ENCODE data around the gene CDH16. TPM values are rescaled to one million over a fixed set of nuclear protein-coding genes. Genes with fewer than 3 reads are reported as not detected.

The CDH16 gene
- total and polyA plus RNA-seq, 2 of the 13 experiments (the other 11 are each of a cell fraction or from before 2014, with no cell fraction given) = 2.7 to 3.9 TPM

GRCh38 chr16:66904846-66905632 lies 13.6 kb downstream of the CDH16 start (continued):
- TF ChIP-seq ZNF512B (CRISPR knock-in tag; IDR thresholded peaks at IDR 0.05; ENCODE audit: borderline replicate concordance) (0 out of 2 replicates have a peak, but pooled peaks have one; percentile 62), NPAS2 (CRISPR knock-in tag; IDR thresholded peaks at IDR 0.05; ENCODE audit: borderline replicate concordance) (no peak), HOXD1 (CRISPR knock-in tag; IDR thresholded peaks at IDR 0.05) (peak; percentile 58), MIER2 (CRISPR knock-in tag; IDR thresholded peaks at IDR 0.05) (no peak; the same call in 1 of the 2 replicates), ZNF773 (CRISPR knock-in tag; IDR thresholded peaks at IDR 0.05; ENCODE audit: borderline replicate concordance) (no peak), ZBTB37 (CRISPR knock-in tag; IDR thresholded peaks at IDR 0.05) (no peak), NFKB2 (CRISPR knock-in tag; IDR thresholded peaks at IDR 0.05; ENCODE audit: borderline replicate concordance) (no peak), TFDP2 (CRISPR knock-in tag; IDR thresholded peaks at IDR 0.05) (no peak), ZNF44 (CRISPR knock-in tag; IDR thresholded peaks at IDR 0.05) (no peak), YY1 (IDR thresholded peaks at IDR 0.05; ENCODE audit: insufficient read depth, insufficient replicate concordance, low read depth, low read length) (no peak), ZC3H13 (CRISPR knock-in tag; IDR thresholded peaks at IDR 0.05) (no peak), IRF9 (CRISPR knock-in tag; IDR thresholded peaks at IDR 0.05; ENCODE audit: borderline replicate concordance) (no peak; the same call in 1 of the 2 replicates), CEBPG (CRISPR knock-in tag; IDR thresholded peaks at IDR 0.05) (no peak), PCBP2 (optimal IDR thresholded peaks at IDR 0.05; ENCODE audit: low read depth, low read length, poor library complexity, severe bottlenecking) (no peak), ZBTB2 (CRISPR knock-in tag; IDR thresholded peaks at IDR 0.05; ENCODE audit: low read depth) (no peak), ISL2 (CRISPR knock-in tag; IDR thresholded peaks at IDR 0.05) (peak; percentile 93), ARNT2 (CRISPR knock-in tag; IDR thresholded peaks at IDR 0.05; ENCODE audit: low read depth) (no peak), ZNF24 (IDR thresholded peaks at IDR 0.05) (no peak), ZNF292 (CRISPR knock-in tag; IDR thresholded peaks at IDR 0.05; ENCODE audit: borderline replicate concordance, low read depth) (no peak), ZNF639 (CRISPR knock-in tag; conservative IDR thresholded peaks at IDR 0.05) (no peak)

All from HepG2 (cell line).